ENCODE measurements around the gene AGAP6. TPM values are rescaled to one million over a fixed set of nuclear protein-coding genes. Genes with fewer than 3 reads are reported as not detected.
"Not testable (repeated sequence)": the region's sequence is repeated elsewhere in the genome, so short reads cannot be mapped to it uniquely, and the experiment has no call there.

AGAP6 gene
- polyA plus RNA-seq, 1 of the 3 experiments (the other 2 are of a cell fraction) = 21.5 TPM

DNA sequence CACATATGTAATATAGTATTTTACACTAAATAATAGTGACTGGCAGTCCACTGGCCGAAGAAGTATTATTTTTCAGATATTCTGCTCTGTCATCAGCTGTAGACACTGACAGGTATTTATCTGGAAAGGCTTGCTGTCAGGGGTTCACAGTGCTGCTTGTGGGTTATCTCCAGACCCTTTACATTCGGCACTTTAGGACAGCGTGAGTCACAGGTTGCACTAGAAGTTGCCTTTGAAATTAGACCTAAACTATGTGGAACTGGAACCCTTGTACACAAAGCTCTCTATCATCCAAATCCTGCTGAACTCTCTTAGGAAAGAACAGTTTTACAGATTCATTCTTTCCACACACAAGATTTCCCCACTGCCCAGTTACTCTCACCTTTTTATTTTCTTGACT, 16.1 kb upstream of the AGAP6 start:
- DNase-seq = not testable (repeated sequence)

DNA sequence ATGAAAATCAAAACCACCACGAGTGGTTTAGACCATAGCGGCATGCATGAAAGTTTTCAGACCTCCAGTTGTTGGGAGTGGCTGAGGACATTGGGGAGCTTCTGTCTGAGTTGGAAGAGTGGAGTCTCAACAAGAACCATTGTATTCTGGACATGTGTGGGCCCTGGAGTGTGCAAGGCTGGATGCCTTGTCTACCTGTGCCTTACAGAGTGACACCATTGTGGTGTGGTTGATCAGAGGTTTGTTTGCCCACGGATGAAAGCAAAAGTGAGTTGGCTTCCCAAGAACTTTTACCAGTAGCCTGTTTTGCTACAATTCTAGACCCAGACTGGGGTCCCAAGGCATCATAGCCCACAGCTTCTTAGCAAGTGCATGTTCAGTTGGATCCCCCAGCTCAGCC, 10.4 kb upstream of the AGAP6 start:
- DNase-seq; H2AFZ ChIP-seq (ENCODE audit: low read depth); H3K27me3 ChIP-seq (ENCODE audit: insufficient read depth); H4K20me1 ChIP-seq (ENCODE audit: insufficient read depth); H3K9me3 ChIP-seq; H3K79me2 ChIP-seq (ENCODE audit: insufficient read depth); H3K4me3 ChIP-seq (ENCODE audit: low read depth in 2 of 2, low read length in 1 of 2); H3K36me3 ChIP-seq (replicated peaks in 1 of 2; ENCODE audit: control insufficient read depth in 1 of 2, insufficient read depth in 2 of 2, low read length in 1 of 2); H3F3A ChIP-seq (replicated peaks; ENCODE audit: insufficient read depth); POLR2A ChIA-PET; H3K4me2 ChIP-seq; CTCF ChIA-PET; H3K4me1 ChIP-seq (ENCODE audit: control insufficient read depth in 1 of 2, insufficient read depth in 2 of 2, low read depth in 1 of 2, low read length in 1 of 2); H3K9ac ChIP-seq; H3K9me2 ChIP-seq; H3K27ac ChIP-seq (ENCODE audit: low read depth in 2 of 2, low read length in 1 of 2): not testable (repeated sequence)
- 94% methylated on average over 3 of the region's 3 CpGs for WGBS (ENCODE audit: low lambda C conversion rate)

More for the DNA sequence above, 16.1 kb upstream of the AGAP6 start:
- H3K9me3 ChIP-seq; H2AFZ ChIP-seq (ENCODE audit: low read depth); H4K20me1 ChIP-seq (ENCODE audit: insufficient read depth); H3K27ac ChIP-seq (ENCODE audit: low read depth in 2 of 2, low read length in 1 of 2); H3K4me3 ChIP-seq (ENCODE audit: low read depth in 2 of 2, low read length in 1 of 2); H3K79me2 ChIP-seq (ENCODE audit: insufficient read depth); CTCF ChIA-PET; H3F3A ChIP-seq (replicated peaks; ENCODE audit: insufficient read depth); H3K4me2 ChIP-seq; H3K36me3 ChIP-seq (replicated peaks in 1 of 2; ENCODE audit: control insufficient read depth in 1 of 2, insufficient read depth in 2 of 2, low read length in 1 of 2); H3K9me2 ChIP-seq; H3K9ac ChIP-seq; H3K4me1 ChIP-seq (ENCODE audit: control insufficient read depth in 1 of 2, insufficient read depth in 2 of 2, low read depth in 1 of 2, low read length in 1 of 2); POLR2A ChIA-PET; H3K27me3 ChIP-seq (ENCODE audit: insufficient read depth): not testable (repeated sequence)
- WGBS (ENCODE audit: low lambda C conversion rate) = 93% methylated on average over 3 of the region's 3 CpGs

DNA sequence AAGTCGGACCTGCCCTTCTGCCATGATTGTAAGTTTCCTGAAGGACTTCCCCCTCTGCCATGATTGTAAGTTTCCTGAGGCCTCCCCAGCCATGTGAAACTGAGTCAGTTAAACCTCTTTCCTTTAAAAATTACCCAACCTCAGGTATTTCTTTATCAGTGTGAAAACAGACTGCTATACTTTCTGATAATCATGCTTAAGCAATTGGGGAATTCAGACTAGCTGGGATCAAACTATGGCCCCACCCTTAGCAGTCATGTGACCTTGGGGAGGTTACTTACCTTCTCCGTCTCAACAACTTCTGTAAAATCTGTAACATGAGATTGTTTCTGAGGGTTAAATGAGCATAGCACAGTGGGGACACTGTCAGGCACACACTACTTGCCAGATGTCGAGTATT, 999 bp upstream of the AGAP6 start:
- 87% methylated on average over 3 of the region's 3 CpGs for WGBS (ENCODE audit: low lambda C conversion rate)
- DNase-seq; H3K9ac ChIP-seq; H3K4me2 ChIP-seq; H3K4me1 ChIP-seq (ENCODE audit: control insufficient read depth in 1 of 2, insufficient read depth in 2 of 2, low read depth in 1 of 2, low read length in 1 of 2); H3F3A ChIP-seq (replicated peaks; ENCODE audit: insufficient read depth); POLR2A ChIA-PET; H3K27me3 ChIP-seq (ENCODE audit: insufficient read depth); H3K36me3 ChIP-seq (replicated peaks in 1 of 2; ENCODE audit: control insufficient read depth in 1 of 2, insufficient read depth in 2 of 2, low read length in 1 of 2); H3K79me2 ChIP-seq (ENCODE audit: insufficient read depth); H3K4me3 ChIP-seq (ENCODE audit: low read depth in 2 of 2, low read length in 1 of 2); H3K27ac ChIP-seq (ENCODE audit: low read depth in 2 of 2, low read length in 1 of 2); H4K20me1 ChIP-seq (ENCODE audit: insufficient read depth); H3K9me2 ChIP-seq; CTCF ChIA-PET; H2AFZ ChIP-seq (ENCODE audit: low read depth); H3K9me3 ChIP-seq: not testable (repeated sequence)

DNA sequence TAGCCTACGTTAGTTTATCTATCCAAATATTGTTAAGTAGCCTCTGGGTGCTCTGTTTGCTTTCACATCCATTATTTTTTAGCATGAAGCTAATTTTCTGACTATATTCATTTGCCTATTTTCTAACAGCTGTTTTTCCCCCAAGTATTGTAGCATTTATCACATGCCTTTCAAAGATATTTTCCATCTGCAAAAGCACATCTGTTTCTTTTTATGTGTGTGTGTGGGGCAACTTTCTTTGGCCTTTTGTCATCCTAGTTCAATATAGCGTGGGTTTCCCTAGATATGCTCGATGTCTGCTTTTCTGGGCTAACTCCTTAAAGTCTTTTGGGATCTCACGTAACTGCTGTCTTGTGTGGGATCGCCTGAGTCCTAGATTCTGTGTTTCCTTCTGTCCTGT, 7.1 kb downstream of the AGAP6 start:
- H3K4me1 ChIP-seq (ENCODE audit: control insufficient read depth in 1 of 2, insufficient read depth in 2 of 2, low read depth in 1 of 2, low read length in 1 of 2); POLR2A ChIA-PET; H3K9me3 ChIP-seq; H3F3A ChIP-seq (replicated peaks; ENCODE audit: insufficient read depth); H2AFZ ChIP-seq (ENCODE audit: low read depth); H3K27ac ChIP-seq (ENCODE audit: low read depth in 2 of 2, low read length in 1 of 2); CTCF ChIA-PET; H3K9ac ChIP-seq; H3K36me3 ChIP-seq (replicated peaks in 1 of 2; ENCODE audit: control insufficient read depth in 1 of 2, insufficient read depth in 2 of 2, low read length in 1 of 2); H3K9me2 ChIP-seq; H3K27me3 ChIP-seq (ENCODE audit: insufficient read depth); DNase-seq; H4K20me1 ChIP-seq (ENCODE audit: insufficient read depth); H3K4me2 ChIP-seq; H3K4me3 ChIP-seq (ENCODE audit: low read depth in 2 of 2, low read length in 1 of 2); H3K79me2 ChIP-seq (ENCODE audit: insufficient read depth): not testable (repeated sequence)
- 70% methylated on average over 5 of the region's 5 CpGs for WGBS (ENCODE audit: low lambda C conversion rate)

DNA sequence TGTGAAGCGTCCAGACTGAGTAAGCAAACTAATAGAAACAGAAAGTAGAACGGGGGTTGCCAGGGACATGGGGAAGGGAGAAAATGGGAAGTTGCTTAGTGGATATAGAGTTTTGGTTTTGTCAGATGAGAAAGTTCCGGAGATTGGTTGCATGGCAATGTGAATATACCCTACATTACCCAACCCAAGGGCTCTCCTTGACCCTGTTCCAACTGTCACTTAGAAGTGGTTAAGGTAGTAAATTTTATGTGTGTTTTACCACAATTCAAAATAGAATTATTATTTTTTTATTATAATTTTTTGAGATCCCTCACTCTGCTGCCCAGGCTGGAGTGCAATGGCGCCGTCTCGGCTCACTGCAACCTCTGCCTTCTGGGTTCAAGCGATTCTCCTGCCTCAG, 25.8 kb downstream of the AGAP6 start:
- H3K4me1 ChIP-seq (ENCODE audit: control insufficient read depth in 1 of 2, insufficient read depth in 2 of 2, low read depth in 1 of 2, low read length in 1 of 2); H3K36me3 ChIP-seq (replicated peaks in 1 of 2; ENCODE audit: control insufficient read depth in 1 of 2, insufficient read depth in 2 of 2, low read length in 1 of 2); H3K27ac ChIP-seq (ENCODE audit: low read depth in 2 of 2, low read length in 1 of 2); H3K9ac ChIP-seq; H3K79me2 ChIP-seq (ENCODE audit: insufficient read depth); H4K20me1 ChIP-seq (ENCODE audit: insufficient read depth); H3K4me3 ChIP-seq (ENCODE audit: low read depth in 2 of 2, low read length in 1 of 2); DNase-seq; H3K9me2 ChIP-seq; POLR2A ChIA-PET; H3F3A ChIP-seq (replicated peaks; ENCODE audit: insufficient read depth); H3K9me3 ChIP-seq; H3K27me3 ChIP-seq (ENCODE audit: insufficient read depth); CTCF ChIA-PET; H2AFZ ChIP-seq (ENCODE audit: low read depth); H3K4me2 ChIP-seq: not testable (repeated sequence)
- 92% methylated on average over 6 of the region's 7 CpGs for WGBS (ENCODE audit: low lambda C conversion rate)

DNA sequence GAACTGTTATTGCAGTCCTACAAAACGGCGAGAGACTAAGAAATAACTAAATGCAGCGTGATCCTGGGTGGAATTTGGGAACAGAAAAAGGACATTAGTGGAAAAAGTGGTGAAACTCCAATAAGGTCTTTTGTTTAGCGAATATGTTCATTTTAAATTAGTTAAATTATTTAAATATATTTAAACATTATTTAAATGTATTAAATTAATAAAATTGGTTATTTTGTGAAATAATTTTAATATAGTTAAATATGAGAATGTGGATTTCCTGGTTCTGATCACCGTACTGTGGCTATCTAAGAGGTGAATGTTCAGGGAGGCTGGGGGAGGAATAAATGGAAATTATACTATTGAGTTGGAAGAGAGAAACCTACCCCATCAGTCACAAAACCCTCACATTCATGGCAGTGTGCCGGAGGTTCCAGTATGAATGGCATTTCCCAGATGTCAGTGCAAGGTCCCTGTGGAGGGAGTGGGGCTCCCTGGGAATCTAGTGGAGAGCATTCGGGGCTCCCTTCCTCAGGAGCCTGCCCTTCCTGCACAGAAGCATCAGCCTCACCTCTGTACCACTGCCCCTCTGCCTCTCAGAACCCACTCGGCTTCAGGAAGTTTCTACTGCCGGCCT, 27.5 kb downstream of the AGAP6 start:
- WGBS (ENCODE audit: low lambda C conversion rate) = 88% methylated on average over 6 of the region's 9 CpGs
- POLR2A ChIA-PET; CTCF ChIA-PET; H3K36me3 ChIP-seq (replicated peaks in 1 of 2; ENCODE audit: control insufficient read depth in 1 of 2, insufficient read depth in 2 of 2, low read length in 1 of 2); H3K27ac ChIP-seq (ENCODE audit: low read depth in 2 of 2, low read length in 1 of 2); H3K4me1 ChIP-seq (ENCODE audit: control insufficient read depth in 1 of 2, insufficient read depth in 2 of 2, low read depth in 1 of 2, low read length in 1 of 2); H4K20me1 ChIP-seq (ENCODE audit: insufficient read depth); H3K9ac ChIP-seq; H2AFZ ChIP-seq (ENCODE audit: low read depth); DNase-seq; H3K79me2 ChIP-seq (ENCODE audit: insufficient read depth); H3K4me3 ChIP-seq (ENCODE audit: low read depth in 2 of 2, low read length in 1 of 2); H3K27me3 ChIP-seq (ENCODE audit: insufficient read depth); H3K9me2 ChIP-seq; H3K9me3 ChIP-seq; H3K4me2 ChIP-seq; H3F3A ChIP-seq (replicated peaks; ENCODE audit: insufficient read depth): not testable (repeated sequence)

DNA sequence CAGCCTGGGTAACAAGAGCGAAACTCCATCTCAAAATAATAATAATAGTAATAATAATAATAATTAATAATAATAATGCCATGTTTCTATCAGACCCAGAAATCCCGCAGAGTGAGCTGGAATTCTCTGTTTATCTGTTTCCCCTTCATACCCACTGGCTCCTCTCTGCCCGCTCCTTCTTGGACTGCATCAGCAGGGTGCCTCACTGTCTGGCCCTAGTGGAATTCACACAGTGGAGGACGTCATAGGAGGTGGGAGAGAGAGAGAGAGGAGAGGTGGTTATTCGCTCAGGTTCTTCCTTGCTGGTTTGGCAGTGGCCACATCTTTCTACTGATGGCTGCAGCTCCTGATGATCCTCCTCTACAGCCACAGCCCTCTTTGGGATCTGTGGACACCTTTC, 28.7 kb downstream of the AGAP6 start:
- CTCF ChIA-PET; H3K79me2 ChIP-seq (ENCODE audit: insufficient read depth); H4K20me1 ChIP-seq (ENCODE audit: insufficient read depth); H3K9ac ChIP-seq; H3K36me3 ChIP-seq (replicated peaks in 1 of 2; ENCODE audit: control insufficient read depth in 1 of 2, insufficient read depth in 2 of 2, low read length in 1 of 2); H3K9me2 ChIP-seq; H3K4me1 ChIP-seq (ENCODE audit: control insufficient read depth in 1 of 2, insufficient read depth in 2 of 2, low read depth in 1 of 2, low read length in 1 of 2); H2AFZ ChIP-seq (ENCODE audit: low read depth); H3K9me3 ChIP-seq; H3K4me3 ChIP-seq (ENCODE audit: low read depth in 2 of 2, low read length in 1 of 2); H3F3A ChIP-seq (replicated peaks; ENCODE audit: insufficient read depth); H3K27ac ChIP-seq (ENCODE audit: low read depth in 2 of 2, low read length in 1 of 2); H3K27me3 ChIP-seq (ENCODE audit: insufficient read depth); DNase-seq; POLR2A ChIA-PET; H3K4me2 ChIP-seq: not testable (repeated sequence)
- WGBS (ENCODE audit: low lambda C conversion rate) = 84% methylated on average over 5 of the region's 5 CpGs

Data from SK-N-SH (cell line).